HL-60 (cell line): ENCODE results near the gene SLC44A3.
A peak's percentile ranks its signal among the peaks of the same experiment; 100 is the strongest.

Experiments
- DNase-seq, 2 experiments: peaks; one replicate each; pipeline ENCODE4 v3.0.0-alpha.2; 2010 to 2020; ENCODE audit warnings: low read depth in 1 of 2, low spot score in 1 of 2
- H3K27ac ChIP-seq: fragments of 250-450 bp; sonication (Bioruptor Pico); replicated peaks from 2 replicates; pipeline ENCODE4 v1.5.1; 2020; ENCODE audit warnings: mild to moderate bottlenecking, moderate library complexity
- H3K27me3 ChIP-seq: fragments of 250-450 bp; sonication (Bioruptor Pico); 2 replicates; pipeline ENCODE4 v1.5.1; 2021; ENCODE audit warnings: mild to moderate bottlenecking, moderate library complexity; ENCODE audit not compliant: insufficient read depth, poor library complexity, severe bottlenecking
- H3K4me3 ChIP-seq: replicated peaks from 2 replicates; pipeline ENCODE4 v1.5.1; 2011; ENCODE audit warnings: mild to moderate bottlenecking, control low read depth, low read length; ENCODE audit not compliant: insufficient read depth
- GABPA ChIP-seq: IDR thresholded peaks from 2 replicates; pipeline ENCODE4 v1.6.1; 2012; ENCODE audit warnings: low read depth
- POLR2AphosphoS5 ChIP-seq: IDR thresholded peaks from 2 replicates; pipeline ENCODE4 v1.6.1; 2012; ENCODE audit warnings: low read depth
- SPI1 ChIP-seq: IDR thresholded peaks from 2 replicates; pipeline ENCODE4 v1.6.1; 2012; ENCODE audit warnings: low read depth, mild to moderate bottlenecking, borderline replicate concordance
- TF ChIP-seq, protein P1 (sequence below): IDR thresholded peaks from one replicate; pipeline ENCODE4 v1.5.1; 2011; ENCODE audit warnings: low read length, control low read depth, inconsistent platforms; ENCODE audit not compliant: insufficient read depth
- TF ChIP-seq, protein P2 (sequence below): IDR thresholded peaks from 2 replicates; pipeline ENCODE4 v1.6.1; 2012; ENCODE audit warnings: low read depth; ENCODE audit not compliant: insufficient replicate concordance

Gene SLC44A3

DNA sequence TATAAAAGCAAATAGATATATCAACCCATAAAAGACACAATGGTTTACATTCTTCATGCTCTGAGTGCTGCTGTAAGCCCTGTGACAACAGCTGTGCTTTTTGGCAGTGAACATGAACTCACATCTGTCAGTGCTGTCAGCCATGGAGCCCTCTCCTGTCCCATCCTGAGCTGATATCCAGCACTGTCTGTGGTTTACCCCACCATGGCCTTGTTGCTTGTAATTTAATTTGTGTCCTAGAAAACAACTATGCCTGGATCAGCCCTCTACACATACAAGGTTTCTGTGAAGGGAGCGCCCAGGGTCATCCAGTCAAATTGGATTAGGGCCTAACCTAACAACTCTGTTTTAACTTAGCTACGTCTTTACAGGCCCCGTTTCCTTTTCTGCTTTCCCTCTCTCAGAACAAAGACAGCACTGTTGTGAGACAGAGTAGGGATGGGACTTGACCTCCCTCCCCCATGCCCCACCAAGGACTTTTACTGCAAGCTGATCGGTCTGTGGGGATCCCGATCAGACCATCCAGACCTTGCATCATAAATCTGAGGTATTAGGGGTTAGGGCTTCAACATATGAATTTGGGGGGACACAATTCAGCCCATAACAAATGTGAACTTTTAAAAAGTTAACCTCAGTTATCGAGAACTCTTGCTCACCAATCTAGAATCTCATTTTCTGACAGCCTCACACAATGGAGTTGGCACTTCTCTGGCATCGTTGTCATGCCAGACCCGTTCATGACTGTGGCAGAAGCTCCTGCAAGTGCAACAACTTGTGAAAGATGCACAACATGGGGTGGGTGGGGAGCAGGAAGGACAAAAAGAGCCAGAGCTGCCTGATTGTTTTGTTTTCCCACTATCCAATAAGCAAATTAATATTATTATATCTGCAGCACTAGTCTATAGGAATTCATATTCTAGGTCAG lies 16.4 kb upstream of the SLC44A3 start:
- Histone ChIP-seq H3K27ac (no peak overlapping the region), H3K27me3 (no peaks in the 10 kb centered on the region), H3K4me3 (no peak overlapping the region)
- TF ChIP-seq GABPA = no peak
- TF ChIP-seq, protein P1, sequence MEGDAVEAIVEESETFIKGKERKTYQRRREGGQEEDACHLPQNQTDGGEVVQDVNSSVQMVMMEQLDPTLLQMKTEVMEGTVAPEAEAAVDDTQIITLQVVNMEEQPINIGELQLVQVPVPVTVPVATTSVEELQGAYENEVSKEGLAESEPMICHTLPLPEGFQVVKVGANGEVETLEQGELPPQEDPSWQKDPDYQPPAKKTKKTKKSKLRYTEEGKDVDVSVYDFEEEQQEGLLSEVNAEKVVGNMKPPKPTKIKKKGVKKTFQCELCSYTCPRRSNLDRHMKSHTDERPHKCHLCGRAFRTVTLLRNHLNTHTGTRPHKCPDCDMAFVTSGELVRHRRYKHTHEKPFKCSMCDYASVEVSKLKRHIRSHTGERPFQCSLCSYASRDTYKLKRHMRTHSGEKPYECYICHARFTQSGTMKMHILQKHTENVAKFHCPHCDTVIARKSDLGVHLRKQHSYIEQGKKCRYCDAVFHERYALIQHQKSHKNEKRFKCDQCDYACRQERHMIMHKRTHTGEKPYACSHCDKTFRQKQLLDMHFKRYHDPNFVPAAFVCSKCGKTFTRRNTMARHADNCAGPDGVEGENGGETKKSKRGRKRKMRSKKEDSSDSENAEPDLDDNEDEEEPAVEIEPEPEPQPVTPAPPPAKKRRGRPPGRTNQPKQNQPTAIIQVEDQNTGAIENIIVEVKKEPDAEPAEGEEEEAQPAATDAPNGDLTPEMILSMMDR = no peak
- TF ChIP-seq, protein P2, sequence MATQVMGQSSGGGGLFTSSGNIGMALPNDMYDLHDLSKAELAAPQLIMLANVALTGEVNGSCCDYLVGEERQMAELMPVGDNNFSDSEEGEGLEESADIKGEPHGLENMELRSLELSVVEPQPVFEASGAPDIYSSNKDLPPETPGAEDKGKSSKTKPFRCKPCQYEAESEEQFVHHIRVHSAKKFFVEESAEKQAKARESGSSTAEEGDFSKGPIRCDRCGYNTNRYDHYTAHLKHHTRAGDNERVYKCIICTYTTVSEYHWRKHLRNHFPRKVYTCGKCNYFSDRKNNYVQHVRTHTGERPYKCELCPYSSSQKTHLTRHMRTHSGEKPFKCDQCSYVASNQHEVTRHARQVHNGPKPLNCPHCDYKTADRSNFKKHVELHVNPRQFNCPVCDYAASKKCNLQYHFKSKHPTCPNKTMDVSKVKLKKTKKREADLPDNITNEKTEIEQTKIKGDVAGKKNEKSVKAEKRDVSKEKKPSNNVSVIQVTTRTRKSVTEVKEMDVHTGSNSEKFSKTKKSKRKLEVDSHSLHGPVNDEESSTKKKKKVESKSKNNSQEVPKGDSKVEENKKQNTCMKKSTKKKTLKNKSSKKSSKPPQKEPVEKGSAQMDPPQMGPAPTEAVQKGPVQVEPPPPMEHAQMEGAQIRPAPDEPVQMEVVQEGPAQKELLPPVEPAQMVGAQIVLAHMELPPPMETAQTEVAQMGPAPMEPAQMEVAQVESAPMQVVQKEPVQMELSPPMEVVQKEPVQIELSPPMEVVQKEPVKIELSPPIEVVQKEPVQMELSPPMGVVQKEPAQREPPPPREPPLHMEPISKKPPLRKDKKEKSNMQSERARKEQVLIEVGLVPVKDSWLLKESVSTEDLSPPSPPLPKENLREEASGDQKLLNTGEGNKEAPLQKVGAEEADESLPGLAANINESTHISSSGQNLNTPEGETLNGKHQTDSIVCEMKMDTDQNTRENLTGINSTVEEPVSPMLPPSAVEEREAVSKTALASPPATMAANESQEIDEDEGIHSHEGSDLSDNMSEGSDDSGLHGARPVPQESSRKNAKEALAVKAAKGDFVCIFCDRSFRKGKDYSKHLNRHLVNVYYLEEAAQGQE = no peak
- TF ChIP-seq SPI1 = no peak
- no peak for TF ChIP-seq POLR2AphosphoS5
- no peak for DNase-seq

DNA sequence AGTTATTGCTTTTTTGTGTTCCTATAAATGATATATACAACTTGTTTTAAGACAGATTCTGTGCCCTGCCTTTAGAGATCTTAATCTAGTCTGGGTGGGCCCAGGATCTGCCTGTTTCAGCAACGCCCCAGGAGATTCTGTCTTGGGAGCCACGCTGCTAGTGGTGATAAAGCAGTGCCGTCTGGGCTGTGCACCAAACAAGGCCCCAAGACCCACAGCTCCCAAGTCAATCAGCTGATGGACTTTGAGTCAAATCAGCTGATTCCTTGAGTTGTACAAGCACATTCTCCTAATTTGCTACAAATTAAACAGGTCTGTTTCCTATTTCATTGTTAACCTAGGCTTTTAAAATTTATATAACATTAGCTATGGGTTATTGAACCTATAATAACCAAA lies 15.7 kb upstream of the SLC44A3 start:
- no peak for DNase-seq
- TF ChIP-seq POLR2AphosphoS5 = no peak
- no peak for TF ChIP-seq GABPA
- TF ChIP-seq SPI1 = no peak
- TF ChIP-seq, protein P2 = no peak
- TF ChIP-seq, protein P1 = no peak
- H3K4me3 ChIP-seq = no peak overlapping the region
- H3K27ac ChIP-seq = no peak overlapping the region
- H3K27me3 ChIP-seq = no peaks in the 10 kb centered on the region

DNA sequence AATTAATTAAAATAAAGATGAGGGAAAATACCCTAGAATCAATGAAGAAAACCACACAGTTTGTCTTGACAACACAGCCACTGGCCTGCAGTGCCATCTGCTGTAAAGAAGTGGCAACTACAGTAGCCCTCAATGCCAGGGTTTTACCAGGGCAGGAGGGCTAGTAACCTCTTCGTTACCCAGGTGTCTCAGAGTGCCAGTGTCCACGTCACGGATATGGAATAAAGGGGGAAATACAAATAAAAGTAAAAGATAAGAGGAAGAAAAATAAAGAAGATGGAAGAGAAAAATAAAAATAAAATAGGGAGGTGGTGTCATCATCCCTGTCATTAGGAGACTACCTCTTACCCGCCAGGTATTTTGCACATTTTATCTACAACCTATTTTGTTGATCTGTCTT lies 14.2 kb upstream of the SLC44A3 start:
- no peaks in the 10 kb centered on the region for H3K27me3 ChIP-seq
- TF ChIP-seq, protein P1 = peak; percentile 88
- TF ChIP-seq POLR2AphosphoS5 = no peak
- DNase-seq = peak in 1 of 2 experiments; percentile 58
- H3K4me3 ChIP-seq = no peak overlapping the region
- H3K27ac ChIP-seq = no peak overlapping the region
